GM19043 (cell line): Measurements from ENCODE around the gene NDE1.
"Not testable (repeated sequence)": the region's sequence is repeated elsewhere in the genome, so short reads cannot be mapped to it uniquely, and the experiment has no call there.

Source experiments
- ATAC-seq: cut with Tn5 transposase; IDR thresholded peaks from one replicate; pipeline ENCODE4 v1.9.1; 2021; ENCODE audit warnings: low read depth; ENCODE audit not compliant: unreplicated experiment

NDE1 gene

GRCh38 chr16:15727697-15728096 lies 77.7 kb downstream of the NDE1 start:
- ATAC-seq, result not testable (repeated sequence)

GRCh38 chr16:15729152-15729551 lies 79.1 kb downstream of the NDE1 start:
- no peak for ATAC-seq

DNA sequence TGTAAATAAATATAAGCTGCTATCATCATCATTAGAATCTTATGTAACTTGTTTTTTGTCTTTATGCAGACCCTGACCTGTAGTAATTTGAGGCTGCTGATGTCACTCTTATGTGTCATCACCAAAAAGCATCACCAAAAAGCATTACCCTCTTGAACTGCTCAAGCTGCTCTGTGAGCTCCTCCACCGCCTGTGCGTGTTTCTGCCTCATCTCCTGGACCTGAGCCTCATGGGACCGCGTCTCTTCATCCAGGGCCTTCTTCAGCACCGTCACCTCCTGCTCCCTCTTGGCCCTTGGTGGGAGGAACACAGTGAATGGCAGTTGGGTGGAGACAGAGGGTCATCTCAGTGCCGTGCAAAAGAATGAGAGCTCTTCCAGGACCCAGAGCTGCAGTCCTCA lies 82.4 kb downstream of the NDE1 start:
- no peak for ATAC-seq

DNA sequence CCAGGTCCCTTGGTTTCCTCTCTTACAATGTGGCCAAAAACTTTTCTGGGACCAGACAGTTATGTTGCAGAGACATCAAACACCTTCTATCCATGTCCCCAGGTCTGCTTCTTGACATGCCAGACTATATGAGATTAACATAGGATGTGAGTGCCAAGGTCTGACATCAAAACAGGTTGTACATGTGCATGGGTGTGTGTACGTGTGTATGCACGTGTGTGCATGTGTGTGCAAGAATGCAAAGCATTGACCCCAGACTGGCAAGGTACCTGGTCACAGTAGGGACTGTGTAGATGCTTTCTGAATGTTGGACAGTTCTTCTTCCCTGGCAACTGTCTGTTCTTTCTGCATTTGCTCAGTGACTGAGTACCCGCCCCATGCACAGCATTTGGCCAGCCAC lies 85.6 kb downstream of the NDE1 start:
- no peak for ATAC-seq

DNA sequence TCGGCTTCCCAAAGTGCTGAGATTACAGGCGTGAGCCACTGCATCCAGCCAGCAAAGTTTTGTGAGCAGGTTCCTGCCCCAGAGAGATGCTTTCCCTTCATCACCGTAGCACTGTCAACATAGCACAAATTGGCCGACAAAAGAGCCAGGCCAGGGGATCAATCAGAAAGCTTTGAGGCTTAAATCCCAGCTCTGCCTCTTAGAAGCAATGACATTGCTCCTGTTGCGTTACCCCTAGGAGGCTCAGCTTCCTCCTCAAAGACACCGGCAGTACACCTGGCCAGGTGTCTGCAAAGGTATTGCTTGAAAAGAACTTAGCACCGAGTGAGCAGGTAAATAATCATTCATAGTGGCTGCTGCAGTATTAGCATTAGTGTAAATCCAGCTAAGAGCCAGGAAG lies 86.5 kb downstream of the NDE1 start:
- no peak for ATAC-seq

DNA sequence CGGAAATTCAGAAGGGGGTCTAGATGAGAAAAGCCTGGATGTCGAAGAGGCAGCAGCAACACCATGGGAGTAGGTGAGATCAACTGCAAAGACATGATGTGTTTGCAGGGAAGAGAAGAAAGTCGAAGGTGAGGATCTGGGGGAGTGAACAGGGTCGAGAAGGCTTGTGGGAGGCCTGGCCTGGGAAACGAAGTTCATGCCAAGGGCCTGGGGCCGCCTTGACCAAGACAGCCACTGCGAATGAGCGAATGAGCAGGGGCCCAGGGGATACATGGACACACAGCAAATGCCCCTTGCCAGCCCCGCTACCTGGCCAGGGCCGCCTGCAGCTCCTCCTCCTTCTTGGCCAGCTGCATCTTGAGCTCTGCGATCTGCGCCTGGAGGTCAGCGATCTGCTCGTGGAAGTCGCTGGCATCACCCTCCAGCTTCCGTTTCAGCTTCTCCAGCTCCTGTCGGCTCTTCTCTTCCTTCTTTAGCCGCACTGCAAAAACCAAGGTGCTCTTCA lies 87.1 kb downstream of the NDE1 start:
- no peak for ATAC-seq

DNA sequence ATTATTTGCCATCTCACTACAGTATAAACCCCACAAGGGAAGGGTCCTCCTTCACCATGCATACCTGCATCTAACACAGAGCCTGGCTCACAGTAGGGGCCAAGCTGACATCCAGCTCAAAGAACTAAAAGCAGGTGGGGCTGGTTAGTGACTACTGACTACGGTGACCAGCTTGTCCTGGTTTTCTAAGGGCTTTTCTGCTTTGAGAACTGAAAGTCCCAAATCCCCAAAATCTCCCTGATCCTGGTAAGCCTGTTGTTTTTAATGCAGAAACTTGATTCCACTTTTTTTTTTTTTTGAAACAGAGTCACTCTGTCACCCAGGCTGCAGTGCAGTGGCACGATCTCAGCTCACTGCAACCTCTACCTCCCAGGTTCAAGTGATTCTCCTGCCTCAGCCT lies 89.4 kb downstream of the NDE1 start:
- no peak for ATAC-seq

GRCh38 chr16:15739950-15740349 lies 89.9 kb downstream of the NDE1 start:
- no peak for ATAC-seq

- ATAC-seq, result no peak
Measured at GRCh38 chr16:15741207-15741871, 91.3 kb downstream of the NDE1 start.

DNA sequence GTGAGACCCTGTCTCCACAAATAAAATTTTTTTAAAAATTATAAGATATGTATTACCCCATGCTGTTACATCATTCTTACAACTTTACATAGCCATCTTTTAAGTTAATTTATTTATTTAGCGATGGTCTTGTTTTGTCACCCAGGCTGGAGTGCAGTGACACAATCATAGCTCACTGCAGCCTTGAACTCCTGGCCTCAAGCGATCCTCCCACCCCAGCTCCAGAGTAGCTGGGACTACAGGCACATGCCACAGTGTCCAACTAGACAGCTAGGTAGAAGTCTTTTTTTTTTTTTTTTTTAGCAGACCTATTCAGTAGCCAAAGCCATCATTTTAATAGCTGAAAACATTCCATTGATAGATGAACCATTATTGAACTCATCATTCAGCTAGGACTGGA lies 92.7 kb downstream of the NDE1 start:
- no peak for ATAC-seq

GRCh38 chr16:15743657-15744056 lies 93.6 kb downstream of the NDE1 start:
- ATAC-seq, result no peak

DNA sequence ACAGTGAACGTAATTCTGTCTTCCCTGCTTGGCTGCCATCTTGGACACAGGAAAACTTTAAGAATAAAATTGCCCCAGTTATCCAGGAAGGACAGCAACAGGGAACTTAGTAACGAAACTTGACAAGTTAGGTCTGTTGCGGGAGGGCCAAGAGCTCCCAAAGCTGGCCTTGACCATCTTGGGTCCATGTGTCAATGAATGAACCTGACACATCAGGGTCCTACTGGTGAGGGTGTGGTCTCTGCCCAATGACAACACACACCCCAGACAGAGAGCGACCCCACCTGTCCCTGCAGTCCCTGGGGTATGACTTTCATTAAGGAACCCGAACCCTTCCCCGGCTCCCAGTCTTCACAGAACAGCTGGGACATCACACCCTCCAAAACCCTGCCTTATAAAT lies 96.3 kb downstream of the NDE1 start:
- no peak for ATAC-seq

- no peak for ATAC-seq
Measured at GRCh38 chr16:15747937-15748336, 97.9 kb downstream of the NDE1 start.

DNA sequence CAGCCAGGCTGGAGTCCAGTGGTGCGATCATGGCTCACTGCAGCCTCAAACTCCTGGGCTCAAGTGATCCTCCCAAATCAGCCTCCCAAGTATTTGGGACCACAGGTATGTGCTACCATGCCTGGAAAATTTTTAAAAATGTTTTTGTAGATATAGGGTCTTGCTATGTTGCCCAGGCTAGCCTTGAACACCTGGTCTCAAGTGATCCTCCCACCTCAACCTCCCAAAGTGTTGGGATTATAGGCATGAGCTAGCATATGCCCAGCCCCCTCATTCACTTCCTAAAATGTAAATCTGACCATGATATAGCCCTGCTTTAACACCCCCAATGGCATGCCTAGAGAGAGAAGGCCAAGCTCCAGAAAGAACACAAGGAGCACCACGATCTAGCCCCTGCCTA lies 98.6 kb downstream of the NDE1 start:
- ATAC-seq, result no peak

GRCh38 chr16:15749371-15749770 lies 99.3 kb downstream of the NDE1 start:
- no peak for ATAC-seq

DNA sequence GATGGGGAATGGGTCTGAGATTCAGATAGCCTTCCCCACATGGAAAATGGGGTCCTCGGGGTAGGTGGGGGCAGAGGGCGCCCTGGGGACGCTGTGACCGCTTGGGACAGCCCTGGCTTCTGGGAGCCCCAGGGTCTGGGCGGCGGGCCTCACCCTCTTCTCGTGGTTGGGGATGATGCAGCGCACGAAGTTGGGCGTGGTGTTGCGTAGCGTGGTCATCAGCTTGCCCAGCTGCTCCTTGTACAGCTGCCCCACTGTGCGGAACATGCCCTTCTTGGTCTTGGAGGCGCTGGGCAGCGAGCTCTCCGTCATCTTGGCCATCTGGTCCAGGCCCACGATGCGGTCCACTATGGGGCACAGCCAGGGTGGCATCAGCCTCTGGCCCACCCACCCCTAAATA lies 99.9 kb downstream of the NDE1 start:
- no peak for ATAC-seq

GRCh38 chr16:15751940-15752339 lies 101.9 kb downstream of the NDE1 start:
- ATAC-seq, result no peak

GRCh38 chr16:15752717-15753488 lies 102.9 kb downstream of the NDE1 start:
- no peak for ATAC-seq

- ATAC-seq, result no peak
Measured at GRCh38 chr16:15754821-15755534, 104.9 kb downstream of the NDE1 start.

GRCh38 chr16:15757077-15757386 lies 107.0 kb downstream of the NDE1 start:
- ATAC-seq, result no peak

GRCh38 chr16:15757630-15758251 lies 107.7 kb downstream of the NDE1 start:
- ATAC-seq, result no peak
